Inflammatory macrophage treated with lipopolysaccharide for 1 hour (primary cell): ENCODE measurements around the gene TMEM63B.
A peak's percentile ranks its signal among the peaks of the same experiment; 100 is the strongest.
"Not testable (repeated sequence)": the region's sequence is repeated elsewhere in the genome, so short reads cannot be mapped to it uniquely, and the experiment has no call there.

ENCODE experiments used
- DNase-seq, 2 donors: peaks; one replicate each; pipeline ENCODE4 v3.0.0-alpha.2; 2020 to 2022

The TMEM63B gene

DNA sequence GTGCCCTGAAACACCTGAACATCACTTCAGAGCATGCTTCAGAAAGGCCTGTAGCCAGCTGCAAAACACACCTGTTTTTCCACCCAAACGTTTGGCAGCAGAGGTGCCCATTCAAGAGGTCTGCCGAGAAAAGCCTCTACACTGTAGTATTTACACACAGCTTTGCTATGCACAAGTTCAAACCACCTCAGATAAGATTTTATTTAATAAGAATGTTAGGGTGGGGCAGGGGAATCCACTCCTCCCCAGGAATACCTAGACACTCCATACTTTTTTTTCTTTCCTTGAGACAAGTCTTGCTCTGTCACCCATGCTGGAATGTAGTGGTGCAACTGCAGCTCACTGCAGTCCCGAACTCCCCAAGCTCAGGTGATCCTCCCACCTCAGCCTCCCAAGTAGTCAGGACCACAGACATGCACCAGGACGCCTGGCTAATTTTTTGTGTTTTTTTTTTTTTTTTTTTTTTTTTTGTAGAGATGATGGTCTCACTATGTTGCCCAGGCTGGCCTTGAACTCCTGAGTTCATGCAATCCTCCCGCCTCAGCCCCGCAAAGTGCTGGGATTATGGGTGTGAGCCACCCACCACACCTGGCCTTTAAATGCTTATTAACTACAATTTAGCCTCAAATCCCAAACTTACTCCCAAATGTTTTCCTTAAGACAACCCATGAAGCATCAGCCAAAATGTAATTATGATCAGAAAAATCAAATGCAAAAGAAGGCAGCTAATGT is 9.8 kb upstream of the TMEM63B start:
- DNase-seq = no peak

- DNase-seq = peak; percentile 26 to 33
Measured at GRCh38 chr6:44119704-44120262, 7.6 kb upstream of the TMEM63B start.

DNA sequence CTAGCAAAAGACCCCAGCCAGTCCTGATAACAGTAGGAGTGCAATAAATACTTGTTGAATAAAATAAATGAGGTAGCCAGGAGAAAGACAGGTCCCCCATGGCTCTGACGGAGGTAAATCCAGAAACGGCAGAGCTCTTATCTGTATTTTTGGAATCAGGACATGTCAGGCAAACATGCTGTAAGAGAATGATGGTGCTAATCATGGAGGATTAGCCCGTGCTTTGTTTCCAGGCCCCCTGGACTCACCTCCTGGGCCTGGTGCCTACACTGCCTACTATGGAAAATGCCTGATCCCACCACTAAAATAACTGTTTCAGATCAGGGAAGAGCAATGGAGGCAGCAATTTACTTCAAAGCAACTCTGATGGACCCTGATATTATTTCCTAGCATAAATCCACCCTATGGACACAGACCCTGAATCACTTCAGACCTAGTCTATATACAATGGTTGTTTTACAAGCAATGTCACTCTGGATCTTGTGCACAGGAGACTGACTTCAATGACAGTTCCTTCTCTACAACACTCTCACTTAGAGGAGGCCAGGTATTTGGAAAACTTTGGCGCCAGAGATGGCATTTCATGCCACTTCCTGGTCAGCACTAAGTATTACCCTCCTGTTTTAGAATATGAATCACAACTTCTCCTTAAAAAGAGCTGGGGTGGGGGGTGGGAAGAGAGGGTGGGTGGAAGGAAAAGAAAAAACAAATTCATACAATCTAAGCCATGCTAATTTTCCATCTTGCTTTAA is 6.5 kb upstream of the TMEM63B start:
- DNase-seq = peak in 1 of 2 donors; percentile 13

GRCh38 chr6:44122801-44123200 is 4.6 kb upstream of the TMEM63B start:
- DNase-seq = peak; percentile 17 to 30

- DNase-seq = no peak
Measured at GRCh38 chr6:44123544-44123943, 3.8 kb upstream of the TMEM63B start.

DNA sequence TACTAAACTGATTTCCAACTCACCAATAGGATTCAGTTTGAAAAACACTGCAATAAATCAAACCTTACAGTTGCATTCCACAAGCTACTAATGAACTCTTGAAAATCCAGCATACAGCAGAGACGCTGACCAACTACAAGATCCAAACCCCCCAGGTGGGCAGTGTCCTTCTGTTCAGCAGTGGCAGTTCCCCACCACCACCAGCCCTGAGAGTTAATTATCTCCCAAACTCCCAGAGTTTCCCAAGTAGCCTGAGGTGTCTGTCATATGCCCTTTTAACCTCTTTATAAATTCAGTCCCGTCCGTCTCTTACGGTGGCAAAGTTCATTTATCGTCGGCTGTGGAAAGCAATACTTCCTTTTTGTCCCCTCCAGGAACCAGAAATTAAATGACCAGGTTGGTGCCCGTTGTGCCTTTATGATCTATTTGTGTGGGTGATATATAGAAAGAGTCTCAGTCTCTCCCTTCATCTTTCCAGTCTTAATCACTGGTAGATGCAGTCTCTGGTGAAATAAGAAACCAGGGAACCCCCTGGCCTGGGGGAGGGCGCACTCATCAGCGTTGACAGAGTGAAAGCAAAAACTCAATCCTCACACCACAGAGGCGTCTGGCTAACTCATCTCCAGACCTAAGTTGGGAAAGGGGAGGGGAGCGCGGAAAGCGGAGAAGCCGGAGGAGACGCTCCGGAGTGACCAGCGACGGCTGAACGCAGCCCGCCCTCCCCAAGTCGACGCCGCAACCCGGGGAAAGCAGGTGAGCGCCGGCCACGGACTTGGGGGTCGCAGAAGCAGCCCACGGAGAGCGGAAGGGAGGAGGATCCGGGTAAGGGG is 819 bp upstream of the TMEM63B start:
- peak; percentile 80 to 89 for DNase-seq

- DNase-seq = peak; percentile 22 to 27
Measured at GRCh38 chr6:44128020-44128917, 915 bp downstream of the TMEM63B start.

GRCh38 chr6:44129841-44130322 is 2.5 kb downstream of the TMEM63B start:
- no peak for DNase-seq

DNA sequence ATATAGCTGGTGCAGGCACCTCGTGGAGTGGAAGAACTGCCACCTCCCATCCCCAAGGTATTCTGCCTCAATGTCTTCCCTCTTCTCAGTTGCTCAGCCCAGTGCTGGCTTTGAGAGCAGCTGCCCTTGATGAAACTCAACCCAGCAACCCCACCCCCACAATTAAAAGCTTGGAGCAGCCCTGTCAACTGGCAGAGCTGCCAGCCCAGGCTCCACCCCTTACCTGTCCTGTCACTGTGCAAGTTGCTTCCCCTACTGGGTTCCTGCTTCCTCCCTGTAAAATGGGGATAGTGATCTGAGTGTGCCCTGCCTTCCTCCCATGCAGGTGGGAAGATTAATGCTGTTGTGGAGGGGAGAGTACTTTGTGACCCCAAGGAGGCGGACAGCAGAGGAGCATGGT is 4.5 kb downstream of the TMEM63B start:
- DNase-seq = no peak

DNA sequence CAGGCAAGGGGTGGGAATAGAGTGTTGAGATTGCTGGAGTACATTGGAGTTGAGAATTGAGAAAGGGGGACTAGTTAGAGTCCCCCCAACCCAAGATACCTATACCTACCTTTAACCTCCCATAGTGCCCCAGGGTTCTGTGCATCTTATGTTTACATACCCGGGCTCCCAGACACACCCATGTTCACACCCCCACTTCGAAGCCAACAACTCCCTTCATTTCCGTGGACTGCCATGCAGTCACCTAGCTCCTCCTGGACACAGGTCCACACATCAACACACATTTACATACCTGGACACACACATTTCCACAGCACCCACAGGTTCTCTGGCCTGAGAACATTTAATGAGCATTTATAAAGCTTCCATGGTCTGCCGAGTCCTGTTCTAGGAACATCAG is 5.1 kb downstream of the TMEM63B start:
- no peak for DNase-seq

GRCh38 chr6:44133003-44133931 is 5.9 kb downstream of the TMEM63B start:
- DNase-seq = no peak

DNA sequence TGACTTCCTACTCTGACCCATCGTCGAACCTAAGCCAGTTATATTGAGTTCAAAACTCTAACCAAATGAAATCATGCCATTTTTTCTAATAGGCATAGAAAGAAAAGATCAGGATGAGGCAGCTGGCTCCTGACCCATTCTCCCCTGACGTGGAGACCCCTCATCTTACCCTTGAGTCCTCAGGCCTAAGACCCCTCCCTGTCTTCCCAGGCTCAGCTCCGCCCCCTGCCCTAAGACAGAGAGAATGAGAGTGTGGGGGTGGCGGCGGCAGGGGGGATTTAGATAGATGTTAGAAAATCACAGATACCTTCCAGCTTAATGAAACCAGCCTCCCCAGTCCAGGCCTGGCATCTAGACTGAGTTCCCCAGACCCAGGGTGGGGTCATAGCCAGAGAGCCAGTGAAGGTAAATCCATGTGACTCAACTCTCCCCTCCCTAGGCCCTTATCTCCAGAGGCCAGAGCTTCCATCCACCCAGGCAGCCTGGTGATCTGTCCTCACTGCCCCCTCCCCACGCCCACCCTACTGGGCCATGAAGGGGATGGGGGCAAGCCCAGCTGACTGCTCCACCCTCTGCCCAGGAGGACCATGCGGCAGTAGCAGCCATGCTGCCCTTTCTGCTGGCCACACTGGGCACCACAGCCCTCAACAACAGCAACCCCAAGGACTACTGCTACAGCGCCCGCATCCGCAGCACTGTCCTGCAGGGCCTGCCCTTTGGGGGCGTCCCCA is 6.8 kb downstream of the TMEM63B start:
- DNase-seq = no peak

DNA sequence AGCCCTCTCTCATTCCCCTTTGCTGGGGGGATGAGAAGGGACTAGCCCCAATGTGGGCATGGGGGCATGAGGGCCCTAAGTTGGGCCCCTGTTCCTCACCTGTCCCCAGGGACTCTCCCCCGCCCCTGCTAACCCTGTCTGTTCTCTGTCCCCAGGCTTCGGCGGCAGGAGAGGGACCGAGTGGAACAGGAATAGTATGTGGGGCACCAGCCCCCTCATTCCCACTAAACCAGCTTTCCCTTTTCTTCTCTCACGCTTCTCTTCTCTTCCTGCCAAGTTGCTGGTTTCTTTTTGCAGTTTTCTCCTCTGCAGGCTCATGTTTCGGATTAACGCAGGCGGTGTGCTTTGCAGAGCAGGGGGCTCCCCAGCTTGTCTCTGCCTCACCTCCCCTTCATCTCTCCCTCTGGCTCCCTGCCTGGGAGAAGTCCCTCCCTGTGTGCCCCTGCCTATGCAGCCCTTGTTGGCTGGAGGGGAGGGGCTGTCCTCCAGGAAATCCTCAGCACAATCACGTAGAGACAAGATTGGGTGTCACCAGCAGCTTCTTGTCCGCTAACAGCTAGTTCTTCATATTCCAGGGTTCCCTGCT is 7.9 kb downstream of the TMEM63B start:
- no peak for DNase-seq

DNA sequence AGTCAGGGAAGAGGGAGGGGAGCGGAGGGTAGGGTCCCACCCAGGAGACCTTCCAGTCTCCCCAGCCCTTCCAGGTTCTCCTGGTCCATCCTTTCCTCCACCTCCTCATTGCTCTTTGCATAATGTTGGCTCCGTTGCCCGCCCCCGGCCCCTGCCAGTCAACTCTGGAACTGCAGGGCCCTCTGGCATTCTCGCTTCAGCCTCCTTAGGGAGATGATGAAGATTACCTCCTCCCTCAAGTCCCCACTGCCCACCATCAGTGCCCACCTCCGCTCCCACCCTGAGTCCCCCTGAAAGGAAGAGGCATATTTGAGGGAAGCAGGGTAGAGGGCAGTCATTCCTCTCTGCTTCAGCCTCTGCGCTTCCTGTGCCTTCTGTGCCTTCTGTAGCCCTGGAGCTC is 8.5 kb downstream of the TMEM63B start:
- no peak for DNase-seq

GRCh38 chr6:44138717-44139350 is 11.5 kb downstream of the TMEM63B start:
- no peak for DNase-seq

- DNase-seq = no peak
Measured at GRCh38 chr6:44139351-44139743, 12.0 kb downstream of the TMEM63B start.

DNA sequence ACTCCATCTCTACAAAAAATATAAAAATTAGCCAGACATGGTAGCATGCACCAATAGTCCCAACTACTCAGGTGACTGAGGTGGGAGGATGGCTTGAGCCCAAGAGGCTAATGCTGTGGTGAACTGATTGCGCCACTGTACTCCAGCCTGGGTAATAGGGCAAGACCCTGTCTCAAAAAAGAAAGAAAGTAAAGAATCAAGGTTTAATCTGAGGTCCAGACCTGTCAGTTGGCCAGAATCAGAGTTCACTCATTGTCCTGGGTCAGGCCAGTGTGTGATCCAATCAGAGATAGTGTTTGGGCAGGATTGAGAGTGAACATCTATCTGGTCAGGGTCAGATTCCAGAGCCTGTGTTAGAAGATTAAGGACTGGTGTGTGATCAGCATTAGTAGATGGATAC is 15.5 kb downstream of the TMEM63B start:
- DNase-seq = no peak

DNA sequence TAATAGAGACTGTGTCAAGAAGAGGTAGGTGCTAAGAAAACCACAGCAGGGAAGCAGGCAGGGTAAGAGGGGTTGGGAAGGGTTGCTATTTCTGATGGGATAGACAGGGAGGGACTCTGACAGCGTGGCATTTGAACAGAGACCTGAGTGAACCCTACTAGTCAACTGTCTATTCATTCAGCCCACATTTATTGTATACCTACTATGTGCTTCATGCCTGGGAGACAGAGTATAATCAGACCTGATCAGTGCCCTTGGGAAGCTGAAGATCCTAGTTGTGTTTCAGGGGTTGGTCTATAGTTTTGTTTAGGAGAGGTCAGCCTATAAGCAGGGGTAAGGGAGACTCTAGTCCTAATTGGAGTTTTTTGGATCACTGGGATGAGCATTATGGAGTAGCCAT is 16.4 kb downstream of the TMEM63B start:
- no peak for DNase-seq

- not testable (repeated sequence) for DNase-seq
Measured at GRCh38 chr6:44144536-44144935, 17.2 kb downstream of the TMEM63B start.
